Posterior cingulate gyrus (tissue), 11 donors: ENCODE results near the gene MEX3C.

ENCODE experiments used
- DNase-seq, 10 donors: peaks; one replicate each; pipeline versions ENCODE4 v3.0.0 to v3.0.0-alpha.2; 2020 to 2021; ENCODE audit warnings: mixed read lengths in 3 of 10
- intact Hi-C: fragments of 100-400 bp; cut with DNase I; formaldehyde crosslinking; loops from one replicate; pipeline ENCODE4 v1.15.1; 2023

The MEX3C gene

GRCh38 chr18:51192696-51193095, 4.8 kb downstream of the MEX3C start:
- intact Hi-C loops = loop anchor here (10.0 kb wide), 2 partner anchors 202 to 318 kb away; partner anchors contain the start of gene ME2
- no peak for DNase-seq

GRCh38 chr18:51192026-51192425, 5.5 kb downstream of the MEX3C start:
- DNase-seq = no peak
- intact Hi-C loops = loop anchor here (10.0 kb wide), 2 partner anchors 203 to 317 kb away; partner anchors contain the start of gene ME2

- DNase-seq = no peak
- intact Hi-C loops = loop anchor here (10.0 kb wide), 2 partner anchors 204 to 316 kb away; partner anchors contain the start of gene ME2
Measured at GRCh38 chr18:51191128-51191717, 6.3 kb downstream of the MEX3C start.

GRCh38 chr18:51190000-51190399, 7.5 kb downstream of the MEX3C start:
- no peak for DNase-seq
- intact Hi-C loops = loop anchor here (10.0 kb wide), 2 partner anchors 205 to 315 kb away; partner anchors contain the start of gene ME2

GRCh38 chr18:51188024-51188701, 9.3 kb downstream of the MEX3C start:
- DNase-seq = no peak
- intact Hi-C loops = no loop called here

- DNase-seq = no peak
- intact Hi-C loops = no loop called here
Measured at GRCh38 chr18:51185075-51185474, 12.4 kb downstream of the MEX3C start.

GRCh38 chr18:51184091-51184457, 13.4 kb downstream of the MEX3C start:
- intact Hi-C loops = no loop called here

GRCh38 chr18:51183372-51184090, 13.9 kb downstream of the MEX3C start:
- intact Hi-C loops = no loop called here
- DNase-seq = no peak

More at GRCh38 chr18:51184091-51184457, 13.4 kb downstream of the MEX3C start:
- DNase-seq = no peak

GRCh38 chr18:51182824-51183223, 14.7 kb downstream of the MEX3C start:
- intact Hi-C loops = no loop called here
- no peak for DNase-seq

- no peak for DNase-seq
- intact Hi-C loops = no loop called here
Measured at GRCh38 chr18:51171625-51172259, 25.7 kb downstream of the MEX3C start.

GRCh38 chr18:51171223-51171622, 26.3 kb downstream of the MEX3C start:
- no peak for DNase-seq
- intact Hi-C loops = no loop called here

- intact Hi-C loops = no loop called here
- DNase-seq = no peak
Measured at GRCh38 chr18:51170664-51171063, 26.8 kb downstream of the MEX3C start.

- intact Hi-C loops = no loop called here
- no peak for DNase-seq
Measured at GRCh38 chr18:51169731-51170130, 27.8 kb downstream of the MEX3C start.

- no peak for DNase-seq
- intact Hi-C loops = no loop called here
Measured at GRCh38 chr18:51168960-51169662, 28.4 kb downstream of the MEX3C start.

GRCh38 chr18:51168026-51168742, 29.3 kb downstream of the MEX3C start:
- intact Hi-C loops = no loop called here

GRCh38 chr18:51165296-51165695, 32.2 kb downstream of the MEX3C start:
- DNase-seq = no peak
- intact Hi-C loops = no loop called here

More at GRCh38 chr18:51168026-51168742, 29.3 kb downstream of the MEX3C start:
- no peak for DNase-seq

- no peak for DNase-seq
- intact Hi-C loops = no loop called here
Measured at GRCh38 chr18:51164761-51165281, 32.7 kb downstream of the MEX3C start.

- DNase-seq = no peak
- intact Hi-C loops = no loop called here
Measured at GRCh38 chr18:51164342-51164741, 33.1 kb downstream of the MEX3C start.

GRCh38 chr18:51163543-51163942, 33.9 kb downstream of the MEX3C start:
- intact Hi-C loops = no loop called here
- no peak for DNase-seq
